Activated B cell treated with CpG ODN at 0.5 μM for 24 hours (primary cell): ENCODE measurements around the gene CHERP. TPM values are rescaled to one million over a fixed set of nuclear protein-coding genes. Genes with fewer than 3 reads are reported as not detected.
A peak's percentile ranks its signal among the peaks of the same experiment; 100 is the strongest.

ENCODE experiments used
- ATAC-seq: fragments of 200-7000 bp; cut with Tn5 transposase; one replicate; pipeline ENCODE4 v1.10.0; 2021; ENCODE audit warnings: low read depth, mild to moderate bottlenecking, moderate library complexity
- CTCF ChIA-PET: fragments of 350-600 bp; sonication (Branson Sonifier 250); formaldehyde crosslinking; loops from one replicate; lab custom pipeline; 2021; ENCODE audit warnings: antibody characterized with exemption; lab: Charles Lee
- POLR2A ChIA-PET: fragments of 350-600 bp; sonication (Branson Sonifier 250); formaldehyde crosslinking; loops from one replicate; lab custom pipeline; 2021; ENCODE audit warnings: antibody characterized with exemption; lab: Charles Lee
- DNase-seq: peaks from one replicate; pipeline ENCODE4 v3.0.0; 2022
- H3K27ac Mint-ChIP-seq: one replicate; pipeline ENCODE4 v1.8.0; 2020; ENCODE audit warnings: mixed read lengths
- H3K27me3 Mint-ChIP-seq: one replicate; pipeline ENCODE4 v1.8.0; 2021; ENCODE audit warnings: mixed read lengths
- H3K36me3 Mint-ChIP-seq: one replicate; pipeline ENCODE4 v1.8.0; 2021; ENCODE audit warnings: low read depth, mixed read lengths
- H3K4me1 Mint-ChIP-seq: one replicate; pipeline ENCODE4 v1.8.0; 2021; ENCODE audit warnings: mixed read lengths
- H3K4me3 Mint-ChIP-seq: one replicate; pipeline ENCODE4 v1.8.0; 2020; ENCODE audit warnings: mild to moderate bottlenecking, mixed read lengths
- H3K9me3 Mint-ChIP-seq: one replicate; pipeline ENCODE4 v1.8.0; 2020; ENCODE audit warnings: mixed read lengths
- intact Hi-C: fragments of 100-400 bp; cut with micrococcal nuclease; formaldehyde crosslinking; loops from one replicate; pipeline ENCODE4 v1.15.1; 2024
- total RNA-seq: library from RNA; stranded (reverse); gene quantifications from 2 replicates; pipeline ENCODE4 v1.2.3, GENCODE V29; 2022
- TF ChIP-seq, protein P1 (sequence below): fragments of 200-600 bp; IDR thresholded peaks from one replicate; pipeline ENCODE4 v1.8.0; 2022; ENCODE audit warnings: antibody characterized with exemption, mild to moderate bottlenecking

CHERP gene, protein sequence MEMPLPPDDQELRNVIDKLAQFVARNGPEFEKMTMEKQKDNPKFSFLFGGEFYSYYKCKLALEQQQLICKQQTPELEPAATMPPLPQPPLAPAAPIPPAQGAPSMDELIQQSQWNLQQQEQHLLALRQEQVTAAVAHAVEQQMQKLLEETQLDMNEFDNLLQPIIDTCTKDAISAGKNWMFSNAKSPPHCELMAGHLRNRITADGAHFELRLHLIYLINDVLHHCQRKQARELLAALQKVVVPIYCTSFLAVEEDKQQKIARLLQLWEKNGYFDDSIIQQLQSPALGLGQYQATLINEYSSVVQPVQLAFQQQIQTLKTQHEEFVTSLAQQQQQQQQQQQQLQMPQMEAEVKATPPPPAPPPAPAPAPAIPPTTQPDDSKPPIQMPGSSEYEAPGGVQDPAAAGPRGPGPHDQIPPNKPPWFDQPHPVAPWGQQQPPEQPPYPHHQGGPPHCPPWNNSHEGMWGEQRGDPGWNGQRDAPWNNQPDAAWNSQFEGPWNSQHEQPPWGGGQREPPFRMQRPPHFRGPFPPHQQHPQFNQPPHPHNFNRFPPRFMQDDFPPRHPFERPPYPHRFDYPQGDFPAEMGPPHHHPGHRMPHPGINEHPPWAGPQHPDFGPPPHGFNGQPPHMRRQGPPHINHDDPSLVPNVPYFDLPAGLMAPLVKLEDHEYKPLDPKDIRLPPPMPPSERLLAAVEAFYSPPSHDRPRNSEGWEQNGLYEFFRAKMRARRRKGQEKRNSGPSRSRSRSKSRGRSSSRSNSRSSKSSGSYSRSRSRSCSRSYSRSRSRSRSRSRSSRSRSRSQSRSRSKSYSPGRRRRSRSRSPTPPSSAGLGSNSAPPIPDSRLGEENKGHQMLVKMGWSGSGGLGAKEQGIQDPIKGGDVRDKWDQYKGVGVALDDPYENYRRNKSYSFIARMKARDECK
- 70.9 and 89.3 TPM in 2 replicates for total RNA-seq

DNA sequence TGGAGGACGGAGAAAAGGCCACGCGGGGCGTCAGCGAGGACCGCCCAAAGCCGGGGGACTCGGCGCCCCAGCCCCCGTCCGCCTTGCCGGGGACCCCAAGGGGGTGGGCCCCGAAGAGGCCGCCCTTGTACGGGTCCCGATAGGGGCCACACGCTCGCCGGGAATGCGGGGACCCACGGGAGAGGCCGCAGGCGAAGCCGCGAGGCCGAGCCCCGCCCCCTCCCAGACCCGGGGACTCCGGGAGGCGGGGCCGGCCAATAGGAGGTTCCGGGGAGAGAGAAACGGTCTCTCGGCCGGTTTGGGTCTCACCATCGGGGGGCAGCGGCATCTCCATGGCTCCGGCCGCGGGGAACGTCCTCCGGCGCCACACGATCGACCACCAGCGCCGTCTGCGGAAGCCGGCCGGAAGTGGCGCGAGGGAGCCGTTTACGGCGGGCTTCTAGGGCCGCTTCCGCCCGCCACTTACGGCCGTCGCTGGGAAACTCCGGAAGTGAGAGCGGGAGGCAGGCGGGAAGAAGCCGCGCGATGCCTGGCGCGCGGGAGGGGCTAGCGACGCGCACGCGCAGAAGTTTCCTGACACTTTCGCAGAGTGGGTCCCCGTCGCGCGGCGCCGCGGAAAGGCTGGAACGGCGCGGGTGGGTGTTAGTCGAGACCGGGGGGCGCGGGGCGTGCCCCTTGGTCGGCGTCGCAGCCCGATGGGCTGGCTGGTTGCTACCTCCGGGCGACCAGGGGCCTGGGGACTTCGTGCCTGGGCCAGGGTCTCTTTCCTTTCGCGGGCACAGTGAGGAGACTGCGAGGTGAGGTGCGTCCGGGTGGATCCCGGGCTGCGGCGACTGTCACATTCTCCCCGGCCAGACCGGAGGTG, at the start of gene CHERP:
TSS of gene CHERP (minus strand) at position 393 of the 865 bp plus-strand sequence. CDS start at position 334, 59 bp downstream.
- DNase-seq: peak; percentile 93
- ATAC-seq: peak; percentile 82
- no peaks in the 10 kb centered on the region for H3K27me3 Mint-ChIP-seq
- no peaks in the 10 kb centered on the region for H3K9me3 Mint-ChIP-seq
- peaks cover 33% of the 10 kb centered on the region for H3K36me3 Mint-ChIP-seq
- TF ChIP-seq, protein P1, sequence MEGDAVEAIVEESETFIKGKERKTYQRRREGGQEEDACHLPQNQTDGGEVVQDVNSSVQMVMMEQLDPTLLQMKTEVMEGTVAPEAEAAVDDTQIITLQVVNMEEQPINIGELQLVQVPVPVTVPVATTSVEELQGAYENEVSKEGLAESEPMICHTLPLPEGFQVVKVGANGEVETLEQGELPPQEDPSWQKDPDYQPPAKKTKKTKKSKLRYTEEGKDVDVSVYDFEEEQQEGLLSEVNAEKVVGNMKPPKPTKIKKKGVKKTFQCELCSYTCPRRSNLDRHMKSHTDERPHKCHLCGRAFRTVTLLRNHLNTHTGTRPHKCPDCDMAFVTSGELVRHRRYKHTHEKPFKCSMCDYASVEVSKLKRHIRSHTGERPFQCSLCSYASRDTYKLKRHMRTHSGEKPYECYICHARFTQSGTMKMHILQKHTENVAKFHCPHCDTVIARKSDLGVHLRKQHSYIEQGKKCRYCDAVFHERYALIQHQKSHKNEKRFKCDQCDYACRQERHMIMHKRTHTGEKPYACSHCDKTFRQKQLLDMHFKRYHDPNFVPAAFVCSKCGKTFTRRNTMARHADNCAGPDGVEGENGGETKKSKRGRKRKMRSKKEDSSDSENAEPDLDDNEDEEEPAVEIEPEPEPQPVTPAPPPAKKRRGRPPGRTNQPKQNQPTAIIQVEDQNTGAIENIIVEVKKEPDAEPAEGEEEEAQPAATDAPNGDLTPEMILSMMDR: no peak
- H3K4me3 Mint-ChIP-seq: peak within 1 kb of the TSS; percentile 86
- intact Hi-C loops: loop anchor here (1.0 to 2.0 kb wide), 9 partner anchors 30 to 355 kb away; partner anchors contain the start of genes AP1M1, C19orf44, CALR3 and MED26
- ChIA-PET POLR2A (interaction anchor here (0.5 to 5.4 kb wide), 16 partner anchors 10 to 1241 kb away, joined by 3 to 93 read pairs (median 4); partner anchors contain the start of genes C19orf44, CALR3, KLF2 and MED26), CTCF (interaction anchor here (0.6 kb wide), 1 partner anchor 805 kb away, joined by 4 read pairs; no protein-coding TSS in a partner anchor)
- peaks cover 61% of the 10 kb centered on the region for H3K4me1 Mint-ChIP-seq
- peak within 1 kb of the TSS; percentile 76 for H3K27ac Mint-ChIP-seq

DNA sequence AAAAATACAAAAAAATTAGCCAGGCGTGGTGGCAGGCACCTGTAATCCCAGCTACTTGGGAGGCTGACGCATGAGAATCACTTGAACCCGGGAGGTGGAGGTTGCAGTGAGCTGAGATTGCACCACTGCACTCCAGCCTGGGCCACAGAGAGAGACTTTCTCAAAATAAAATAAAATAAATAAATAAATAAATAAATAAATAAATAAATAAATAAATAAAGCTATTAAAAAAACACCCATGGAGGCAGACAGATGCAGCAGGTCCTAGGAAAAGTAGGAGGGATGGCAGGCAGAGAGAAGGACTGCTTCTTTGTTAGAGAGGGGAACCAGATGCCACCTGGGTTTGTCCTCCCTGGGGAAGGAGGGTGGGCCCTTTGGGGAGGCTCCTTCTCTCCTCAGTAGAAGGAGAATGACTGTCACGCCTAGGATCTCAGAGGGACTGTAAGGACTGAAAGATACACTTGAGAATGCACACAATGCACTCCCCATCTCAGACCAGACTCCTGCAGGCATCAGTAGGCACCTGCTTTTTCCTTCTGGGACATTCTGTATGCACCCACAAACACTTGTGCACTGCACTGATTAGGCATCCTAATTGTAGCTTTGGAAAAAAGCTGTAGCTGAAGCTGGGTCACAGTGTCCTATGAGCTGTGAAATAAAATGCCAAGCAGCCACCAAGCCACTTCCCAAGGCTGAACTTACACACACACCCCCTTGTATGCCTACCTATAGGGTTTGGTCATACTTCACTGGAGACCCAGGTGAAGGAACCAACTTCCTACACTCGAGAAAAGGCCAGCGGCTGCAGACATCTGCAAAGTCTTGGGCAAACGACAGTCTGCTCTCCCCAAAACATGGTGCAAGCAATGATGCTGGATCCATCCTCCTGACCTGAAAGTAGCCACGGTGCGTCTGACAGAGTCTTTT, 48.9 kb upstream of the CHERP start:
- peak overlapping the region; percentile 50 for H3K27ac Mint-ChIP-seq
- TF ChIP-seq, protein P1: no peak
- no peaks in the 10 kb centered on the region for H3K9me3 Mint-ChIP-seq
- ChIA-PET CTCF (no interaction called here), POLR2A (interaction anchor here (0.6 to 11.8 kb wide), 8 partner anchors 7 to 1186 kb away, joined by 3 to 242 read pairs (median 47); partner anchors contain the start of genes MED26 and SLC35E1)
- H3K36me3 Mint-ChIP-seq: peaks cover 5% of the 10 kb centered on the region
- peaks cover 99% of the 10 kb centered on the region for H3K4me1 Mint-ChIP-seq
- no peak for DNase-seq
- intact Hi-C loops: no loop called here
- H3K27me3 Mint-ChIP-seq: no peaks in the 10 kb centered on the region
- ATAC-seq: no peak
- H3K4me3 Mint-ChIP-seq: peak overlapping the region; percentile 28

DNA sequence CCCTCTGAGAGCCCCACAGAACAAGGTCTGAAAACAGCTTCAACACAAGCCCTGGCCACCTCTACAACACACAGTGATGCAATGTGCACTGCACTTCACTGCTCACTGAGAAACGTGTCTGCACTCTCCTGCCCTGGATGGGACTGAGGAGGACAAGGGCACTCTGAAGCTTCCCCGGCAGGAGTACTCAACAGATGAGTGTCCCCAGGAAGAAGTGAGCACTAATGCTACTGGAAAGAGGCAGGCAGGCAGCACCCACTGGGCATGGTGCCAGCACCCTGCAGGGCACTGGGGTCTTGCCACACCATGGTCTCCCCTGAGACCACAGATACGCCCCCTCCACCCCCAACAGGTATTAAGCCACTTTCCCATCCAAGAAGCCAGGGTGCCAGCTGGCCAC, 47.7 kb upstream of the CHERP start:
- Mint-ChIP-seq H3K4me3 (no peak overlapping the region), H3K4me1 (peaks cover 95% of the 10 kb centered on the region), H3K36me3 (peaks cover 14% of the 10 kb centered on the region), H3K27me3 (no peaks in the 10 kb centered on the region), H3K27ac (peak overlapping the region; percentile 99), H3K9me3 (no peaks in the 10 kb centered on the region)
- ATAC-seq (no peak), DNase-seq (no peak)
- intact Hi-C loops: loop anchor here (2.0 to 5.0 kb wide), 8 partner anchors 15 to 717 kb away; partner anchors contain the start of genes DDA1, HSH2D, MRPL34 and TPM4
- TF ChIP-seq, protein P1: no peak
- POLR2A ChIA-PET: interaction anchor here (0.9 to 11.8 kb wide), 6 partner anchors 8 to 143 kb away, joined by 3 to 242 read pairs (median 80); partner anchors contain the start of genes MED26 and SLC35E1
- CTCF ChIA-PET: no interaction called here
